Adrenal gland (tissue), 12 donors: ENCODE data around the gene HACD1. TPM values are rescaled to one million over a fixed set of nuclear protein-coding genes. Genes with fewer than 3 reads are reported as not detected.
"Not testable (repeated sequence)": the region's sequence is repeated elsewhere in the genome, so short reads cannot be mapped to it uniquely, and the experiment has no call there.

Experiments
- DNase-seq, 7 donors: peaks; one replicate each; pipeline ENCODE4 v3.0.0-alpha.2; 2019 to 2020
- H3K27ac ChIP-seq, 5 donors: fragments of 200-600 bp; sonication (generic) in 4 of 5; 1 replicate in 3 of 5; 2 replicates in 2 of 5; pipeline versions ENCODE4 v1.5.1 to v1.8.0; 2016 to 2020; ENCODE audit warnings: mild to moderate bottlenecking in 1 of 5
- H3K27me3 ChIP-seq: fragments of 200-600 bp; 2 replicates; pipeline ENCODE4 v1.8.0; 2021
- H3K36me3 ChIP-seq, 2 donors: fragments of 200-600 bp; replicated peaks in 1 of 2; 1 replicate in 1 of 2; 2 replicates in 1 of 2; pipeline versions ENCODE4 v1.5.1 to v1.8.0; 2018 to 2022
- H3K4me1 ChIP-seq, 2 donors: fragments of 200-600 bp; replicated peaks in 1 of 2; 1 replicate in 1 of 2; 2 replicates in 1 of 2; pipeline versions ENCODE4 v1.5.1 to v1.8.0; 2018 to 2021
- H3K4me3 ChIP-seq, 4 donors: fragments of 200-600 bp; sonication (generic) in 3 of 4; one replicate each; pipeline ENCODE4 v1.5.1; 2016 to 2018
- H3K9me3 ChIP-seq, 3 donors: fragments of 200-600 bp; sonication (generic) in 1 of 3; replicated peaks in 1 of 3; 1 replicate in 2 of 3; 2 replicates in 1 of 3; pipeline versions ENCODE4 v1.5.1 to v1.8.0; 2016 to 2021
- CTCF ChIP-seq, 6 experiments: fragments of 450-650 bp in 4 of 6; fragments of 200-600 bp in 2 of 6; sonication (generic) in 1 of 6; IDR thresholded peaks; 1 replicate in 5 of 6; 2 replicates in 1 of 6; pipeline versions ENCODE4 v1.5.1 to v1.8.0; 2016 to 2021; ENCODE audit warnings: antibody characterized with exemption in 6 of 6, mild to moderate bottlenecking in 2 of 6, moderate library complexity in 1 of 6
- POLR2A ChIP-seq, 2 donors: fragments of 450-650 bp; IDR thresholded peaks; one replicate each; pipeline ENCODE4 v1.6.1; 2017; ENCODE audit warnings: antibody characterized with exemption in 2 of 2, mild to moderate bottlenecking in 2 of 2, moderate library complexity in 1 of 2
- WGBS, 4 donors: extraction: QIAGEN DNeasy Blood & Tissue Kit in 2 of 4; methylation state at CpG; one replicate each; pipeline versions ENCODE4 v1.1.5 to v1.1.7; 2013 to 2017; 5-methylcytosine and 5-hydroxymethylcytosine counted together
- intact Hi-C, 2 donors: fragments of 100-400 bp; cut with DNase I; formaldehyde crosslinking; loops; one replicate each; pipeline versions ENCODE4 v1.14.1 to v1.15.0; 2022 to 2023
- polyA plus RNA-seq, 3 donors: library from polyadenylated mRNA; stranded (reverse); fragments of 200-250 nt in 2 of 3; fragments of 350-450 nt in 1 of 3; fragmentation: Illumina TruSeq in 1 of 3; extraction: RNeasy Lipid Tissue Mini Kit (QIAGEN cat#74804) in 1 of 3; gene quantifications; one replicate each; pipeline ENCODE4 v1.2.3, GENCODE V29; 2013 to 2014
- total RNA-seq, 9 donors: library from RNA; depleted of rRNA in 4 of 9; stranded (reverse); fragments of >200 nt in 4 of 9; fragments of 120-200 nt in 1 of 9; fragmentation: NEBNext Ultra II Directional in 1 of 9; extraction: Animal tissue kit (Norgen Biotek cat#: 25700) in 1 of 9; gene quantifications; one replicate each; pipeline versions ENCODE4 v1.1.0 to v1.2.4, GENCODE V29; 2013 to 2023
- donor health status: healthy with polysubstance abuse.
- donor health status: Bipolar disorder and iron deficiency.
- donor health status: DM: yes; HTN: yes; CAD: no.
- donor health status: DM: no; HTN: no; CAD: no.
- donor health status: DM: no; HTN: no; CAD: no.
- donor health status: DM: yes; HTN: yes; CAD: no.

Gene HACD1
- total and polyA plus RNA-seq, 12 donors, result 1.4 to 23.1 (median 17.6) TPM

GRCh38 chr10:17590969-17591645 lies 26.1 kb downstream of the HACD1 start:
- DNase-seq, result no peak
- Histone ChIP-seq H3K4me3 (no peak overlapping the region), H3K36me3 (no peaks in the 10 kb centered on the region), H3K4me1 (no peaks in the 10 kb centered on the region), H3K9me3 (no peaks in the 10 kb centered on the region), H3K27me3 (no peaks in the 10 kb centered on the region), H3K27ac (no peak overlapping the region)
- TF ChIP-seq CTCF (IDR thresholded peaks at IDR 0.05) (no peak), POLR2A (IDR thresholded peaks at IDR 0.05) (no peak)
- WGBS, 4 donors, result 84 to 93% (median 85%) methylated on average over 6 of the region's 6 CpGs
- intact Hi-C loops, result no loop called here

- H3K36me3 ChIP-seq, H3K4me1 ChIP-seq, H3K9me3 ChIP-seq, H3K27me3 ChIP-seq, H3K27ac ChIP-seq, intact Hi-C loops, H3K4me3 ChIP-seq, DNase-seq: not testable (repeated sequence)
- WGBS, 4 donors, result 57 to 85% (median 74%) methylated on average over 1 of the region's 1 CpG
Measured at GRCh38 chr10:17589316-17589715, 27.9 kb downstream of the HACD1 start.

GRCh38 chr10:17588420-17588819 lies 28.8 kb downstream of the HACD1 start:
- DNase-seq, result no peak
- intact Hi-C loops, result no loop called here
- Histone ChIP-seq H3K4me3 (no peak overlapping the region), H3K27me3 (no peaks in the 10 kb centered on the region), H3K36me3 (no peaks in the 10 kb centered on the region), H3K27ac (no peak overlapping the region), H3K9me3 (no peaks in the 10 kb centered on the region), H3K4me1 (no peaks in the 10 kb centered on the region)
- no peak for TF ChIP-seq POLR2A (IDR thresholded peaks at IDR 0.05)
- 76 to 84% (median 84%) methylated on average over 2 of the region's 2 CpGs for WGBS, 4 donors

GRCh38 chr10:17587321-17587720 lies 29.9 kb downstream of the HACD1 start:
- H3K27ac ChIP-seq, H3K27me3 ChIP-seq, H3K9me3 ChIP-seq, DNase-seq, H3K4me3 ChIP-seq, H3K4me1 ChIP-seq, H3K36me3 ChIP-seq, intact Hi-C loops: not testable (repeated sequence)
- WGBS, 4 donors, result 76 to 92% (median 82%) methylated on average over 6 of the region's 6 CpGs

- H3K4me3 ChIP-seq, result no peak overlapping the region
- TF ChIP-seq CTCF (IDR thresholded peaks at IDR 0.05) (no peak), POLR2A (IDR thresholded peaks at IDR 0.05) (no peak)
- no peaks in the 10 kb centered on the region for H3K27me3 ChIP-seq
- intact Hi-C loops, result no loop called here
- no peaks in the 10 kb centered on the region for H3K4me1 ChIP-seq
- H3K27ac ChIP-seq, result no peak overlapping the region
- 39 to 54% (median 45%) methylated on average over 6 of the region's 6 CpGs for WGBS, 4 donors
- DNase-seq, result no peak
- no peaks in the 10 kb centered on the region for H3K9me3 ChIP-seq
- H3K36me3 ChIP-seq, result no peaks in the 10 kb centered on the region
Measured at GRCh38 chr10:17586821-17587234, 30.3 kb downstream of the HACD1 start.

GRCh38 chr10:17585016-17585415 lies 32.2 kb downstream of the HACD1 start:
- Histone ChIP-seq H3K27me3 (no peaks in the 10 kb centered on the region), H3K4me3 (no peak overlapping the region), H3K36me3 (no peaks in the 10 kb centered on the region), H3K27ac (no peak overlapping the region), H3K4me1 (no peaks in the 10 kb centered on the region), H3K9me3 (no peaks in the 10 kb centered on the region)
- intact Hi-C loops, result no loop called here
- 45 to 70% (median 62%) methylated on average over 8 of the region's 8 CpGs for WGBS, 4 donors
- no peak for DNase-seq
- TF ChIP-seq CTCF (IDR thresholded peaks at IDR 0.05) (no peak), POLR2A (IDR thresholded peaks at IDR 0.05) (no peak)
